Measurements from ENCODE around the gene CSTPP1. TPM values are rescaled to one million over a fixed set of nuclear protein-coding genes. Genes with fewer than 3 reads are reported as not detected.

CSTPP1 gene
- total and polyA plus RNA-seq, 2 of the 8 experiments (the other 6 are each of a cell fraction or from before 2014, with no cell fraction given), result 24.2 to 28.7 TPM

- no peak for TF ChIP-seq SUZ12 (IDR thresholded peaks at IDR 0.05; ENCODE audit: low read length)
Measured at GRCh38 chr11:47070769-47071168, 134.2 kb downstream of the CSTPP1 start (continued).
